H1 (cell line): ENCODE measurements around the gene EXOC2. TPM values are rescaled to one million over a fixed set of nuclear protein-coding genes. Genes with fewer than 3 reads are reported as not detected.

Experiments
- CTCF ChIA-PET: fragments of 300-600 bp; sonication (Branson Sonifier 250); formaldehyde crosslinking; loops from one replicate; lab custom pipeline; 2021; ENCODE audit not compliant: partially characterized antibody; lab: Charles Lee
- POLR2A ChIA-PET: fragments of 300-600 bp; sonication (Branson Sonifier 250); formaldehyde crosslinking; loops from one replicate; lab custom pipeline; 2021; ENCODE audit warnings: inconsistent platforms; ENCODE audit not compliant: partially characterized antibody; lab: Charles Lee
- DNase-seq, 2 experiments: peaks; one replicate each; pipeline versions ENCODE4 v3.0.0 to v3.0.0-alpha.2; 2010 to 2022; ENCODE audit warnings: low spot score in 2 of 2, low read depth in 1 of 2, mixed read lengths in 1 of 2
- FAIRE-seq: peaks from 2 replicates; lab custom pipeline; 2011; peaks lifted over from hg19 to GRCh38; lab: Jason Lieb, UNC
- H2AFZ ChIP-seq: 2 replicates; pipeline ENCODE4 v1.8.1; 2012; ENCODE audit warnings: low read length, inconsistent platforms
- H2AK5ac ChIP-seq: 2 replicates; pipeline ENCODE4 v1.6.1; 2013; ENCODE audit warnings: low read depth, low read length
- H2BK120ac ChIP-seq: replicated peaks from 2 replicates; pipeline ENCODE3; 2013; ENCODE audit warnings: low read depth, low read length, inconsistent platforms
- H2BK12ac ChIP-seq: 2 replicates; pipeline ENCODE4 v1.6.1; 2013; ENCODE audit warnings: low read depth, low read length
- H2BK15ac ChIP-seq: 2 replicates; pipeline ENCODE4 v1.6.1; 2013; ENCODE audit warnings: low read length
- H2BK20ac ChIP-seq: 2 replicates; pipeline ENCODE4 v1.6.1; 2013; ENCODE audit warnings: low read length
- H2BK5ac ChIP-seq: 2 replicates; pipeline ENCODE4 v1.6.1; 2013; ENCODE audit warnings: low read depth, low read length
- H3K14ac ChIP-seq: 2 replicates; pipeline ENCODE4 v1.6.1; 2013; ENCODE audit warnings: inconsistent platforms; ENCODE audit not compliant: insufficient read length
- H3K18ac ChIP-seq: 2 replicates; pipeline ENCODE4 v1.6.1; 2013; ENCODE audit warnings: low read length; ENCODE audit errors: extremely low read depth
- H3K23ac ChIP-seq: 2 replicates; pipeline ENCODE4 v1.6.1; 2013; ENCODE audit warnings: inconsistent platforms; ENCODE audit not compliant: insufficient read length
- H3K23me2 ChIP-seq: 2 replicates; pipeline ENCODE4 v1.6.1; 2013; ENCODE audit warnings: low read depth, low read length
- H3K27ac ChIP-seq: 2 replicates; pipeline ENCODE4 v1.6.1; 2011; ENCODE audit warnings: low read depth, low read length, inconsistent platforms
- H3K27me3 ChIP-seq, 4 experiments: replicated peaks in 1 of 4; 1 replicate in 1 of 4; 2 replicates in 3 of 4; pipeline versions ENCODE4 v1.6.1 to v1.8.1; 2011 to 2013; ENCODE audit warnings: low read length in 3 of 4, mild to moderate bottlenecking in 3 of 4, inconsistent platforms in 2 of 4, mixed read lengths in 2 of 4, moderate library complexity in 1 of 4; ENCODE audit not compliant: control insufficient read depth in 3 of 4, insufficient read depth in 3 of 4; ENCODE audit errors: extremely low read depth in 1 of 4
- H3K36me3 ChIP-seq, 4 experiments: 2 replicates each; pipeline versions ENCODE4 v1.6.1 to v1.8.1; 2011 to 2013; ENCODE audit warnings: mild to moderate bottlenecking in 4 of 4, low read length in 3 of 4, moderate library complexity in 2 of 4, control low read depth in 1 of 4, inconsistent platforms in 1 of 4; ENCODE audit not compliant: insufficient read depth in 4 of 4, control insufficient read depth in 2 of 4
- H3K4ac ChIP-seq: replicated peaks from 2 replicates; pipeline ENCODE3; 2013; ENCODE audit warnings: low read length, low read depth, mixed read lengths, inconsistent platforms; ENCODE audit not compliant: insufficient read length
- H3K4me1 ChIP-seq, 4 experiments: replicated peaks in 1 of 4; 1 replicate in 1 of 4; 2 replicates in 3 of 4; pipeline versions ENCODE4 v1.6.1 to v1.8.1; 2011 to 2013; ENCODE audit warnings: low read length in 3 of 4, inconsistent platforms in 2 of 4, mixed read lengths in 1 of 4; ENCODE audit not compliant: insufficient read depth in 4 of 4, control insufficient read depth in 3 of 4
- H3K4me2 ChIP-seq, 2 experiments: 2 replicates each; pipeline versions ENCODE4 v1.6.1 to v1.8.1; 2011 to 2013; ENCODE audit warnings: low read depth in 2 of 2, low read length in 2 of 2, control low read depth in 1 of 2, inconsistent platforms in 1 of 2, mild to moderate bottlenecking in 1 of 2; ENCODE audit not compliant: insufficient read depth in 1 of 2
- H3K4me3 ChIP-seq, 4 experiments: fragments of 200-600, 300-600 bp in 1 of 4; sonication (generic), shearing (Covaris generic), sonication (Bioruptor Twin) in 1 of 4; 2 replicates each; pipeline versions ENCODE4 v1.5.1 to v1.8.1; 2011 to 2016; ENCODE audit warnings: low read length in 4 of 4, low read depth in 3 of 4, control low read depth in 2 of 4, inconsistent platforms in 2 of 4, mild to moderate bottlenecking in 2 of 4, mixed read lengths in 1 of 4, moderate library complexity in 1 of 4; ENCODE audit not compliant: insufficient read depth in 2 of 4; ENCODE audit errors: extremely low read depth in 1 of 4
- H3K56ac ChIP-seq: replicated peaks from 2 replicates; pipeline ENCODE3; 2013; ENCODE audit warnings: low read depth, mild to moderate bottlenecking, mixed read lengths, low read length, inconsistent platforms; ENCODE audit not compliant: insufficient read length
- H3K79me1 ChIP-seq: 2 replicates; pipeline ENCODE4 v1.6.1; 2013; ENCODE audit warnings: low read depth, low read length, control low read depth
- H3K79me2 ChIP-seq, 2 experiments: 2 replicates each; pipeline versions ENCODE4 v1.6.1 to v1.8.1; 2012 to 2013; ENCODE audit warnings: low read length in 2 of 2, mild to moderate bottlenecking in 2 of 2, inconsistent platforms in 1 of 2; ENCODE audit not compliant: insufficient read depth in 2 of 2, control insufficient read depth in 1 of 2
- H3K9ac ChIP-seq, 4 experiments: replicated peaks in 1 of 4; 1 replicate in 1 of 4; 2 replicates in 3 of 4; pipeline versions ENCODE4 v1.6.1 to v1.8.1; 2011 to 2013; ENCODE audit warnings: low read depth in 3 of 4, low read length in 3 of 4, control low read depth in 2 of 4, mild to moderate bottlenecking in 2 of 4, moderate library complexity in 2 of 4, inconsistent platforms in 1 of 4; ENCODE audit errors: extremely low read depth in 1 of 4
- H3K9me3 ChIP-seq, 2 experiments: 2 replicates each; pipeline versions ENCODE4 v1.6.1 to v1.8.1; 2012 to 2013; ENCODE audit warnings: mild to moderate bottlenecking in 2 of 2, moderate library complexity in 2 of 2, control low read depth in 1 of 2, inconsistent platforms in 1 of 2, low read depth in 1 of 2, low read length in 1 of 2, mixed read lengths in 1 of 2; ENCODE audit not compliant: insufficient read depth in 2 of 2
- H4K20me1 ChIP-seq, 2 experiments: replicated peaks in 1 of 2; 2 replicates each; pipeline versions ENCODE3 to v1.8.1; 2011 to 2013; ENCODE audit warnings: inconsistent platforms in 2 of 2, low read length in 2 of 2, mild to moderate bottlenecking in 1 of 2; ENCODE audit not compliant: insufficient read depth in 2 of 2, control insufficient read depth in 1 of 2
- H4K5ac ChIP-seq: 2 replicates; pipeline ENCODE4 v1.6.1; 2013; ENCODE audit warnings: low read length, low read depth, mixed read lengths, inconsistent platforms; ENCODE audit not compliant: insufficient read length
- H4K8ac ChIP-seq: 2 replicates; pipeline ENCODE4 v1.8.0; 2013; ENCODE audit warnings: mild to moderate bottlenecking, moderate library complexity, low read length, inconsistent platforms; ENCODE audit not compliant: insufficient read depth; ENCODE audit errors: extremely low read depth
- H4K91ac ChIP-seq: replicated peaks from 2 replicates; pipeline ENCODE3; 2013; ENCODE audit warnings: low read length, mixed read lengths, inconsistent platforms; ENCODE audit not compliant: insufficient read length
- BACH1 ChIP-seq: IDR thresholded peaks from 2 replicates; pipeline ENCODE4 v1.6.1; 2012; ENCODE audit warnings: low read length, improper control_type of control experiment
- CEBPB ChIP-seq: IDR thresholded peaks from 2 replicates; pipeline ENCODE4 v1.6.1; 2012; ENCODE audit warnings: low read depth, low read length
- EZH2 ChIP-seq: fragments of 200-600 bp; sonication (generic); IDR thresholded peaks from 2 replicates; pipeline ENCODE4 v1.7.1; 2012; ENCODE audit warnings: low read depth, mild to moderate bottlenecking, moderate library complexity, low read length, inconsistent platforms; ENCODE audit not compliant: severe bottlenecking
- JUND ChIP-seq: IDR thresholded peaks from 2 replicates; pipeline ENCODE4 v1.6.1; 2011; ENCODE audit warnings: mild to moderate bottlenecking, improper control_type of control experiment, low read length
- RAD21 ChIP-seq, 2 experiments: IDR thresholded peaks in 1 of 2; conservative IDR thresholded peaks in 1 of 2; 2 replicates each; pipeline ENCODE4 v1.6.1; 2011; ENCODE audit warnings: low read depth in 2 of 2, low read length in 2 of 2, improper control_type of control experiment in 1 of 2, inconsistent platforms in 1 of 2, mild to moderate bottlenecking in 1 of 2, moderate library complexity in 1 of 2
- RNF2 ChIP-seq: fragments of 200-900, 300-1000 bp; sonication (generic); IDR thresholded peaks from 2 replicates; pipeline ENCODE4 v1.7.1; 2016; ENCODE audit warnings: borderline replicate concordance, low read depth, mild to moderate bottlenecking, antibody characterized with exemption, low read length; ENCODE audit not compliant: poor library complexity, severe bottlenecking; ENCODE audit errors: missing control alignments
- WGBS, 2 experiments: shearing (Covaris generic) in 1 of 2; methylation state at CpG; one replicate each; pipeline versions ENCODE4 v1.1.6 to v1.1.7; 2013 to 2015; ENCODE audit warnings: low lambda C conversion rate in 2 of 2, mixed read lengths in 2 of 2, inconsistent platforms in 1 of 2, low coverage in 1 of 2, missing lambda C conversion rate in 1 of 2; ENCODE audit not compliant: insufficient replicate concordance in 2 of 2, insufficient coverage in 1 of 2, insufficient read length in 1 of 2; ENCODE audit errors: extremely low coverage in 1 of 2, missing lambda C conversion rate in 1 of 2; 5-methylcytosine and 5-hydroxymethylcytosine counted together
- polyA plus RNA-seq, 7 experiments: library from polyadenylated mRNA; depleted of rRNA in 3 of 7; stranded (reverse) in 5 of 7; unstranded in 2 of 7; fragments of >200 nt in 5 of 7; fragments of 200-250 nt in 2 of 7; gene quantifications; 1 replicate in 5 of 7; 2 replicates in 1 of 7; 4 replicates in 1 of 7; pipeline versions ENCODE4 v1.2.1 to v1.2.3, GENCODE V29; 2011 to 2013; ENCODE audit warnings: missing spikeins in 2 of 7, mixed read lengths in 2 of 7
- total RNA-seq: library from RNA; stranded (reverse); fragmentation: NEBNext Ultra II Directional; extraction: Animal tissue kit (Norgen Biotek cat#: 25700); gene quantifications from 2 replicates; pipeline ENCODE4 v1.2.1, GENCODE V29; 2021
- TF ChIP-seq, protein P1 (sequence below), 3 experiments: IDR thresholded peaks; 1 replicate in 2 of 3; 2 replicates in 1 of 3; pipeline versions ENCODE4 v1.5.1 to v1.6.1; 2011; ENCODE audit warnings: low read length in 3 of 3, mild to moderate bottlenecking in 3 of 3, inconsistent platforms in 2 of 3, low read depth in 1 of 3, moderate library complexity in 1 of 3; ENCODE audit not compliant: insufficient read depth in 1 of 3; ENCODE audit errors: control extremely low read depth in 1 of 3

EXOC2 gene
- total and polyA plus RNA-seq, 2 of the 8 experiments (the other 6 are each of a cell fraction or from before 2014, with no cell fraction given): 25.5 to 44.4 TPM

DNA sequence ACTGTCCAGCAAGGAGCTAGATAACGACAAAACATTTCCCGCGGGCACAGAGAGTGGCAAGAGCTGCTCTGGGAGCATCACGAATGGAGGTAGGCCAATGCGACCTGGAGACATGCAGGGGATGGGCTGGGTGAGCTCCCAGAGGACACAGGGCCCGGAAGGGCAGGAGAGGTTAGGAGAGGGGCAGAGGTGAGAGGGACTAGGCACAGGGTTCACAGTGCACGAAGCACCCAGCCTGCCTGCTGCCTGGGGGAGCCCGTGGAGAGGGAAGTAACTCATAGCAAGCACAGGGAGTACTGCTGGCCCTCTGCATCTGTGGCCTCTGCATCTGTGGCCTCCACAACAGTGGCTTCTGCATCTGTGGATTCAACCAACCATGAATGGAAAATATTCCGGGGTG is 162.5 kb downstream of the EXOC2 start:
- ChIA-PET CTCF (interaction anchor here (0.7 to 0.9 kb wide), 3 partner anchors 31 to 141 kb away, joined by 3 to 4 read pairs (median 4); no protein-coding TSS in a partner anchor), POLR2A (no interaction called here)
- Histone ChIP-seq H2AFZ (no peak overlapping the region), H3K14ac (no peak overlapping the region), H2BK12ac (no peak overlapping the region), H2BK15ac (no peak overlapping the region), H4K8ac (no peak overlapping the region), H3K23me2 (no peaks in the 10 kb centered on the region), H3K56ac (no peak overlapping the region), H3K79me1 (no peaks in the 10 kb centered on the region), H3K4me3 (no peak overlapping the region), H4K20me1 (peaks cover 0 to 1% of the 10 kb centered on the region in 2 experiments), H3K27me3 (no peaks in the 10 kb centered on the region), H4K91ac (no peak overlapping the region), H2BK5ac (no peak overlapping the region), H3K23ac (no peak overlapping the region), H3K79me2 (no peaks in the 10 kb centered on the region), H3K4me2 (no peak overlapping the region), H3K9ac (no peak overlapping the region; a peak in 1 of 7 replicates), H3K9me3 (no peaks in the 10 kb centered on the region), H2BK120ac (no peak overlapping the region), H3K18ac (no peak overlapping the region), H4K5ac (no peak overlapping the region), H2BK20ac (no peak overlapping the region), H3K4ac (no peak overlapping the region), H2AK5ac (no peak overlapping the region), H3K27ac (no peak overlapping the region), H3K4me1 (no peaks in the 10 kb centered on the region), H3K36me3 (peaks cover 0 to 5% (median 1%) of the 10 kb centered on the region in 4 experiments; a peak in 3 of 8 replicates)
- FAIRE-seq (no peak), DNase-seq (no peak)
- WGBS, 2 experiments: 90% methylated on average over 9 of the region's 9 CpGs; no CpG with 5 or more reads in 1 of the 2 experiments
- no peak for TF ChIP-seq CEBPB
- TF ChIP-seq EZH2: no peak
- TF ChIP-seq RNF2: no peak
- TF ChIP-seq JUND: no peak
- TF ChIP-seq, protein P1, sequence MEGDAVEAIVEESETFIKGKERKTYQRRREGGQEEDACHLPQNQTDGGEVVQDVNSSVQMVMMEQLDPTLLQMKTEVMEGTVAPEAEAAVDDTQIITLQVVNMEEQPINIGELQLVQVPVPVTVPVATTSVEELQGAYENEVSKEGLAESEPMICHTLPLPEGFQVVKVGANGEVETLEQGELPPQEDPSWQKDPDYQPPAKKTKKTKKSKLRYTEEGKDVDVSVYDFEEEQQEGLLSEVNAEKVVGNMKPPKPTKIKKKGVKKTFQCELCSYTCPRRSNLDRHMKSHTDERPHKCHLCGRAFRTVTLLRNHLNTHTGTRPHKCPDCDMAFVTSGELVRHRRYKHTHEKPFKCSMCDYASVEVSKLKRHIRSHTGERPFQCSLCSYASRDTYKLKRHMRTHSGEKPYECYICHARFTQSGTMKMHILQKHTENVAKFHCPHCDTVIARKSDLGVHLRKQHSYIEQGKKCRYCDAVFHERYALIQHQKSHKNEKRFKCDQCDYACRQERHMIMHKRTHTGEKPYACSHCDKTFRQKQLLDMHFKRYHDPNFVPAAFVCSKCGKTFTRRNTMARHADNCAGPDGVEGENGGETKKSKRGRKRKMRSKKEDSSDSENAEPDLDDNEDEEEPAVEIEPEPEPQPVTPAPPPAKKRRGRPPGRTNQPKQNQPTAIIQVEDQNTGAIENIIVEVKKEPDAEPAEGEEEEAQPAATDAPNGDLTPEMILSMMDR (IDR thresholded peaks at IDR 0.05; ENCODE audit: control extremely low read depth in 1 of 3, insufficient read depth in 1 of 3, low read depth in 1 of 3, low read length in 3 of 3): no peak
- TF ChIP-seq BACH1: no peak
- TF ChIP-seq RAD21 (IDR thresholded peaks at IDR 0.05 in 1 of 2, conservative IDR thresholded peaks at IDR 0.05 in 1 of 2; ENCODE audit: low read depth in 2 of 2, low read length in 2 of 2): no peak
